SH-SY5Y (cell line): ENCODE measurements around the gene UBB.

ENCODE experiments used
- GATA2 ChIP-seq: IDR thresholded peaks from 2 replicates; pipeline ENCODE4 v1.6.1; 2011; ENCODE audit warnings: mild to moderate bottlenecking, low read depth, low read length
- GATA3 ChIP-seq: IDR thresholded peaks from 2 replicates; pipeline ENCODE4 v1.6.1; 2011; ENCODE audit warnings: low read depth, mild to moderate bottlenecking, low read length, moderate library complexity

- TF ChIP-seq GATA2 (no peak), GATA3 (no peak)
These were observed 1.2 kb upstream of the UBB start for GRCh38 chr17:16379654-16380053.
